DND-41 (cell line): Measurements from ENCODE around the gene DOCK3.
"Not testable (repeated sequence)": the region's sequence is repeated elsewhere in the genome, so short reads cannot be mapped to it uniquely, and the experiment has no call there.

Experiments used
- CTCF ChIP-seq: IDR thresholded peaks from 2 replicates; pipeline ENCODE4 v1.5.1; 2012; ENCODE audit warnings: borderline replicate concordance, low read length, moderate library complexity, mild to moderate bottlenecking; ENCODE audit not compliant: poor library complexity, severe bottlenecking; ENCODE audit errors: extremely low read depth
- EZH2 ChIP-seq: IDR thresholded peaks from 3 replicates; pipeline ENCODE4 v1.6.1; 2012; ENCODE audit warnings: borderline replicate concordance, low read depth, mild to moderate bottlenecking, moderate library complexity, low read length, inconsistent platforms; ENCODE audit not compliant: severe bottlenecking

- TF ChIP-seq CTCF, EZH2: not testable (repeated sequence)
Measured at GRCh38 chr3:50882733-50883132, 208.0 kb downstream of the DOCK3 start.
